ENCODE measurements around the gene UHRF1. TPM values are rescaled to one million over a fixed set of nuclear protein-coding genes. Genes with fewer than 3 reads are reported as not detected.

Gene UHRF1
- total and polyA plus RNA-seq, 2 of the 13 experiments (the other 11 are each of a cell fraction or from before 2014, with no cell fraction given), result 6.8 to 78.4 TPM

- TF ChIP-seq MYPOP (CRISPR knock-in tag; IDR thresholded peaks at IDR 0.05), result no peak
- no peak for TF ChIP-seq RNF219 (CRISPR knock-in tag; IDR thresholded peaks at IDR 0.05)
- no peak for TF ChIP-seq MIXL1 (CRISPR knock-in tag; IDR thresholded peaks at IDR 0.05)
- peak; percentile 45; the same call in 1 of the 2 replicates for TF ChIP-seq RXRA (CRISPR knock-in tag; IDR thresholded peaks at IDR 0.05)
- TF ChIP-seq ZNF639 (CRISPR knock-in tag; conservative IDR thresholded peaks at IDR 0.05), result no peak
- TF ChIP-seq TARDBP (CRISPR knock-in tag; IDR thresholded peaks at IDR 0.05), result peak; percentile 36; the same call in 1 of the 2 replicates
- TF ChIP-seq SYNCRIP (IDR thresholded peaks at IDR 0.05; ENCODE audit: insufficient read depth, low read depth, low read length), result no peak
- TF ChIP-seq KLF6 (CRISPR knock-in tag; IDR thresholded peaks at IDR 0.05), result no peak
- TF ChIP-seq RORA (CRISPR knock-in tag; IDR thresholded peaks at IDR 0.05), result no peak
- peak; percentile 46; the same call in 1 of the 2 replicates for TF ChIP-seq NR2C2 (CRISPR knock-in tag; IDR thresholded peaks at IDR 0.05; ENCODE audit: borderline replicate concordance)
- no peak for TF ChIP-seq GMEB2 (CRISPR knock-in tag; IDR thresholded peaks at IDR 0.05; ENCODE audit: low read depth)
- no peak for TF ChIP-seq ZBTB7B (CRISPR knock-in tag; IDR thresholded peaks at IDR 0.05)
- TF ChIP-seq HMGXB4 (CRISPR knock-in tag; IDR thresholded peaks at IDR 0.05; ENCODE audit: borderline replicate concordance in 1 of 2, low read depth in 1 of 2), result no peak
- TF ChIP-seq E2F2 (CRISPR knock-in tag; IDR thresholded peaks at IDR 0.05; ENCODE audit: borderline replicate concordance), result no peak
- TF ChIP-seq TBX2 (CRISPR knock-in tag; IDR thresholded peaks at IDR 0.05; ENCODE audit: borderline replicate concordance), result peak; percentile 48; the same call in 1 of the 2 replicates
- no peak for TF ChIP-seq LBX2 (CRISPR knock-in tag; IDR thresholded peaks at IDR 0.05; ENCODE audit: borderline replicate concordance)
- no peak for TF ChIP-seq NONO (IDR thresholded peaks at IDR 0.05)
- no peak for TF ChIP-seq NONO (CRISPR knock-in tag; conservative IDR thresholded peaks at IDR 0.05)
- peak; percentile 47; the same call in 1 of the 2 replicates for TF ChIP-seq ZNF317 (CRISPR knock-in tag; IDR thresholded peaks at IDR 0.05)
- no peak for TF ChIP-seq MLLT10 (CRISPR knock-in tag; IDR thresholded peaks at IDR 0.05)
Measured at GRCh38 chr19:4971424-4971793, 62.1 kb downstream of the UHRF1 start (continued).
